Inflammatory macrophage (primary cell): Measurements from ENCODE around the gene MAP3K19.
"Not testable (repeated sequence)": the region's sequence is repeated elsewhere in the genome, so short reads cannot be mapped to it uniquely, and the experiment has no call there.

ENCODE experiments used
- DNase-seq, 2 donors: peaks; one replicate each; pipeline ENCODE4 v3.0.0-alpha.2; 2020 to 2022

Gene MAP3K19

DNA sequence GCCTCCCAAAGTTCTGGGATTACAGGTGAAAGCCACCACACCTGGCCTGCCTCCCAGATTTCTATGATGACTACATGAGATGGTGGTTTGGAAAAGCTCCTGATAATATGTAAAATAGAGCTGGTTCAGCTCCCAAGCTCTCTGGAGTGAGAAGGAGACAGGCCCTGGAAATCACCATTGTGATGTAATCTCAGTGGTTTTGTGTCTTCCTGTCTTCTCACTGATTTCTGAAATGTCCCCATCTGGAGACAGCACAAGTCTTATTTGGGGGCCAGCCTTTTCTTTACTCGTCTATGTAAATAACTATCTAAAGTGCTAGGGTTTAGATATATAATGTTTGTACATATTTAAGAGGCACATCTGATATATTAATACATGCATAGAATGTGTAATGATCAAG, 64.6 kb downstream of the MAP3K19 start:
- DNase-seq = no peak

DNA sequence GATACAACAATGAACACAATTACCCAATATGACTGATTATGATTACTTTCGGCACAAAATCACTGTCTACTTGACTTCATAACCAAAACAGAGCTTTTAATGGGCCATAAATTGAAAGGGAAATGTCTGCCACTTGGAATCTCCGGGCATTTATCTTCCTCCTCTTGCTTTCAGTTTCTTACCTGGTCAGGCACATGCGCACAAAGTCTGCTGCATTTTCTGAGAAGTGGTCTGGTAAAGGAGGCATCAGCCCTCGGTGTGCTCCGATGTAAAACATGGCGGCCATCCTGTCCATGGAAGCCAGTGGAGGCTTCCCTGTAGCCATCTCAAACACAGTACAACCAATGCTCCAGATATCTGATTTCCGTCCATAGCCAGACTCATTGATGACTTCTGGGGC, 66.6 kb downstream of the MAP3K19 start:
- no peak for DNase-seq

DNA sequence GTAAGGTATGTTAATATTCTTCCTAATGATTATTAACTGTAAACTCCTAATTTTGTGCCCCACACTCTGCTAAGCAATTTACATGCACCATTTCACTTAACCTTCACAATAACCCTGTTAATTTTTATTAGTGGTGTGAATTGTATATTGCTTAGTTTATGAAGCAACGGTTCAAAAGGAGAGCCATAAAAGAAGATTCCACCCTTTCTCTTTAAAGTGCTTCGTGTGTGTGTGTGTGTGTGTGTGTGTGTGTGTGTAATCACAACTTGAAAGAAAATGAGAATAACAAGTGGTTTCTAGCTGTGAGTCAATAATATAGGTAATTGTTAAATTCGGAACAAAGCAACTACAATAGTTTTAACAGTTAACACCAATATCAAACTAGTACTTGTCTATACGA, 68.0 kb downstream of the MAP3K19 start:
- no peak for DNase-seq

DNA sequence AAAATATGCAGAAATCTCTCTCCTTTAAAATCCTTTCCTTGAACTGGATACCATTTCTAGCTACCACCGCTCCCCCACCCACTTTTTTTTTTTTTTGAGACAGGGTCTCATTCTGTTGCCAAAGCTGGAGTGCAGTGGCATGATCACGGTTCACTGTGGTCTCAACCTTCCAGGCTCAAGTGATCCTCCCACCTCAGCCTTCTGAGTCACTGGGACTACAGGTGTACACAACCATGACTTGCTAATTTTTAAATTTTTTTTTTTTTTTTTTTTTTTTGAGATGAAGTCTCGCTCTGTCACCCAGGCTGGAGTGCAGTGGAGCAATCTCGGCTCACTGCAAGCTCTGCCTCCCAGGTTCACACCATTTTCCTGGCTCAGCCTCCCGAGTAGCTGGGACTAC, 70.1 kb downstream of the MAP3K19 start:
- DNase-seq = not testable (repeated sequence)

DNA sequence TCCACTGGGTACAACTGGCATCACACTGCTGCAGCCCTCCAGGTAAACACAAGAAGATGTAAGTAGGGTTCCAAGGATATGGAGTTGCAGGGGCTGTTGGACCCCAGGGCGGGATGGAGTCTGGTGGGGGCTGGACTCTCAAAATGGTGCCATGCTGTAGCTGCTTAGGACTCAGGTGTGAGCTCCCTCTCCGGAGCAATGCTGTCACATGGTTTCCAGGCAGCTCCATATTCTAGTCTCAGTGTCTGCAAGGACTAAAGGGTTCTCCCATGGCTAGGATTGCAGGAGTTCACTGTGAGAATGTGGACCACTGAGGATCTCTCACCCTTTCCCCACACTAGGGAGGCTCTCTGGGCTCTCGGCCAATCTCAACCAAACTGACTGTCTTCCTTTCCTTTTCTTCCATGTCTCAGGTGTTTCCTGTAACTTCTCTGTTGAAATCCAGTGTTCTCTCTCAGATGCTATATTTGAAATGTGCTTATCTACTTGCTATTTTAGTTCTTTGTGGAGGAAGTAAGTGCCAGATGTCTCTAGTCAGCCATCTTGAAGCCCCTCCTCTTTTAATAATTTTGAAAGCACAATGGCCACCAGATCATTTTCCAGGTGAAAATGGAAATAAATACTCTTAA, 71.1 kb downstream of the MAP3K19 start:
- no peak for DNase-seq

DNA sequence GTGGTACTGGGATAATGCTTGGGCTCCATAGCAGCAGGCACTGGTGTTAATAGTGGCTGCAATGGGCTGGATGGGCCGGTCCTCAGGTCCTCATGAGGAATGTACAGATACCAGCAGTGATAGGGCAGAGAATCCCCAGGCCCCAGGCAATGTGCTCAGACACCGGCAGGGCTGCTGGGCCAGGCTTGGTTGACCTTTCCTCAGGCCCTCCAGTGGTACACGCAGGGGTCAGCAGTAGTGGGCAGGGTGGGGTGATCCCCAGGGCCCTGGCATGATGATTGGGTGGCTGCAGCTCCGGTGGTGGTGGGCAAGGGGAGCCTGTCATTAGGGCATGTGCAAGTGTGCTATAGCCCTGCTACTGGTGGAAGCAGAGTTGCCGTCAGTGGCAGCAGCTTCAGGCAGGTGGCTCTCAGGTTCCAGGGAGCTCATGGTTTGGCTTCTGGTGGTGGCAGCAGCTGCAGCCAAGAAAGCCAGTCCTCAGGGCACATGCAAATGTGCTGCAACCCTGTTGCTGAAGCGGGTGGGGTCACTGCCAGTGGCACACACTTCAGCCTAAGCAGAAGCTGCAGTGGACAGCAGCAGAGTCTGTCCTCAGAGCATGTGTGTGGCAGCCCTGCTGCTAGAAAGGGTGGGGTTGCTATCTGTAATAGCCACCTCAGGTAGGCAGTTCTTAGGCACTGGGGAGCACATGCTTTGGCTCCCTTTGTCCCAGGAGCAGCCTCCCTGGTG, 71.8 kb downstream of the MAP3K19 start:
- DNase-seq = no peak

DNA sequence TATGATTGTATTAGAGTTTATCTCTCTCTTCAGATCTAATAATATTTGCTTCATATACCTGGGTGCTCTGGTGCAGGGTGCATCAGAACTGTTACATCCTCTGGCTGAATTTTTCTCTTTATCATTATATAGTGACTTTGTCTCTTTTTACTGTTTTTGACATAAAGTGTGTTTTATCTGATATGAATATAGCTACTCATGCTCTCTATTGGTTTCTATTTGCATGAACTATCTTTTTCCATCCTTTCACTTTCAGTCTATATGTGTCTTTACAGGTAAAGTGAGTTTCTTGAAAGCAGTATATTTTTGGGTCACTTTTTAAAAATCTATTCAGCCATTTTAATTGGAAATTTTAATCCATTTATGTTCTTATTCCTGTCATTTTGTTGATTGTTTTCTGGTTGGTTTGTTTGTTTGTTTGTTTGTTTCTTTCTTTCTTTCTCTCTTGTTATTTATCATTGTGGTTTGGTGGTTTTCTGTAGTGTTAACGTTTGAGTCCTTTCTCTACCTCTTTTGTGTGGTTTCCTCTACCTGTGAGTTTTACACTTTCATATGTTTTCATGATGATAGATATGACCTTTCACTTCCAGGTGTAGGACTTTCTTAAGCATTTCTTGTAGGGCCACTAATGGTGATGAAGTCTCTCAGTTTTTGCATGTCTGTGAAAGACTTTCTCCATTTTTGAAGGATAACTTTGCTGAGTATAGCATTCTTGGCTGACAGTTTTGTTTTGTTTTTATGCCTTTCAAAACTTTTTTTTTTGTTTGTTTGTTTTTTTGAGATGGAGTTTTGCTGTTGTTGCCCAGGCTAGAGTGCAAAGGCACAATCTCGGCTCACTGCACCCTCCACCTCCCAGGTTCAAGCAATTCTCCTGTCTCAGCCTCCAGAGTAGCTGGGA, 73.8 kb downstream of the MAP3K19 start:
- DNase-seq = no peak

DNA sequence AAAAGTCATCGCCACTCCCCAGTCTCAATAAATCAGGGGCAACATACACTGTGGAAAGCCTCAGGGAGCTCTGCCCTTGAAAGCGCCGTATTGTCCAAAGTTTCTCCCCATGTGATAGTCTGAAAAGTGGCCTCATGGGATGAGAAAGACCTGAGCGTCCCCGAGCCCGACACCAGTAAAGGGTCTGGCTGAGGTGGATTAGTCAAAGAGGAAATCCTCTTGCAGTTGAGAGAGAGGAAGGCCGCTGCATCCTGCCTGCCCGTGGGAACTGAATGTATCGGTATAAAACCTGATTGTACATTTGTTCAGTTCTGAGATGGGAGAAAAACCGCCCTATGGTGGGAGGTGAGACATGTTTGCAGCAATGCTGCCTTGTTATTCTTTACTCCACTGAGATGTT, 80.1 kb downstream of the MAP3K19 start:
- not testable (repeated sequence) for DNase-seq

DNA sequence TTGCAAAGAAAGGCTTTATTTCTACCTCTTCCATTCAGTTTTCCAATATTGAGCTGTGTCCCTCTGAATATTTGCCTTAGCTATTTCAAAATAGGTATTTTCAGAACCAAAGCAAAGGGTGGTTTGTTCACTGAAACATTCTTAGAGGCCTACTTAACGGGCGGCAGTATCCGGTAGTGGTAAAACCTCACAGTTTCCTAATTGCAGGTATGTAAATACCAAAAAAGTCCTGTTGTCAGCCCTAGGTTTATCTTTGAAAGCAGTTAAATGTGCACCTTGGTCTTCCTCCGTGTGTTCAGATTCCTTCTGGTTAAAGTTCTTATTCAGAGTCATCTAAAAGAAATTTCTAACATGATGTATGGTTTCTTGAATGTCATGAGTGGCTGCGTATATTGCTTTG, 89.8 kb downstream of the MAP3K19 start:
- DNase-seq = no peak

DNA sequence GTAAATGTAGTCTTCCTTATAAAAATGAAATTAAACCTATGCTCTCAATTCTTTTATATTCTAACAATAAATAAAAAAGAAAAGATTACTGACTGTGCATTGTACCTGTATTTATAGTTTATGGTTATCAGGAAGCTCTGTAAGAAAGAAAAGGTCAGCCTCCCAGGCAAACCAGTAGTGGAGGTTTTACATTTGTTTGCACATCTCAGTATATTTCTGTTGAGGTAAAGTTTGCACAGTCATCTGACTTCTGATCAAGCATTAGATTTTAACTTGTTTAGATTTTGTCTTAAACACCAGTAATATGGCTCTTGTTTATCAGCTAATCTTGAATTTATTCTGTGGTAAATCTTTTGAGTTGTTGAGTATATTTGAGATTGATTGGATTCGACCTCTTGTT, 91.5 kb downstream of the MAP3K19 start:
- no peak for DNase-seq

DNA sequence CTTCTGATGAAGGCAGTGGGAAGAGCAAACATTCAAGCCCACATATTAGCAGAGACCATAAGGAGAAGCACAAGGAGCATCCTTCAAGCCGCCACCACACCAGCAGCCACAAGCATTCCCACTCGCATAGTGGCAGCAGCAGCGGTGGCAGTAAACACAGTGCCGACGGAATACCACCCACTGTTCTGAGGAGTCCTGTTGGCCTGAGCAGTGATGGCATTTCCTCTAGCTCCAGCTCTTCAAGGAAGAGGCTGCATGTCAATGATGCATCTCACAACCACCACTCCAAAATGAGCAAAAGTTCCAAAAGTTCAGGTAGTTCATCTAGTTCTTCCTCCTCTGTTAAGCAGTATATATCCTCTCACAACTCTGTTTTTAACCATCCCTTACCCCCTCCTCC, 93.2 kb downstream of the MAP3K19 start:
- peak in 1 of 2 donors; percentile 17 for DNase-seq

DNA sequence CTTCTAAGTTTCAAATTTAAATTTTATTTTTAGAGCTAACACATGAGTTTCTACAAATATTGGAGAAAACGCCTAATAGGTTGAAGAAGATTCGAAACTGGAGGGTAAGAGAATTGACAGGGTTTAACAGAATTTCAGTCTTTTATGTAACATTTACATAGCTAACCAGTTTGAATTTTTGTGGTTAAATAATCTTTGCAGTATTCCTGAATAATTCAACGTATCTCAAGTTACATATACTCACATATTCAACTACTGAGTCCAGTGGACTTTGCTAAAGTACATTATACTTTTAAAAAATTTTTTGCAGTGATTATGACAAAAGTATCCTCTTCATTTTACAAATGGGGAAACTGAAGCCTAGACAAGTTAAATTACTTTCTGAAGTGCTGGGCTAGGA, 94.6 kb downstream of the MAP3K19 start:
- DNase-seq = no peak

DNA sequence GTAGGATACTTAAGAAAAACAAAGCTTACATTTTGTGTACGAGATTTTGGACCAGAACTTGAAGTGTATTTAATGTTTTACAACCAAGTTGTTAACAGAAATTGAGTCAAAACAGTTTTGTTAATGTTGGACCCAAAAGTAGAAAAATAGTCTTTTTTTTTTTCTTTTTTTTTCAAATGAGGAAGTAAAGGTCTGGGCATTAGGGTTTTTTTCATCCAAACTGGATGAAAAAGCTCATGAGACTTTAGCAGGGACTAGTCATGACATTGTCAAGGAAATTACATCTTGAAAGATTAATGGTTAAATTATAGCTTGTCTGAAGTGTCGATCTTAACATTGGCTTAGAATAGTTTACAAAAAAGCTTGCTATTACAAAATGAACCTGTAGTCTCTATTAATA, 96.4 kb downstream of the MAP3K19 start:
- peak in 1 of 2 donors; percentile 8 for DNase-seq

DNA sequence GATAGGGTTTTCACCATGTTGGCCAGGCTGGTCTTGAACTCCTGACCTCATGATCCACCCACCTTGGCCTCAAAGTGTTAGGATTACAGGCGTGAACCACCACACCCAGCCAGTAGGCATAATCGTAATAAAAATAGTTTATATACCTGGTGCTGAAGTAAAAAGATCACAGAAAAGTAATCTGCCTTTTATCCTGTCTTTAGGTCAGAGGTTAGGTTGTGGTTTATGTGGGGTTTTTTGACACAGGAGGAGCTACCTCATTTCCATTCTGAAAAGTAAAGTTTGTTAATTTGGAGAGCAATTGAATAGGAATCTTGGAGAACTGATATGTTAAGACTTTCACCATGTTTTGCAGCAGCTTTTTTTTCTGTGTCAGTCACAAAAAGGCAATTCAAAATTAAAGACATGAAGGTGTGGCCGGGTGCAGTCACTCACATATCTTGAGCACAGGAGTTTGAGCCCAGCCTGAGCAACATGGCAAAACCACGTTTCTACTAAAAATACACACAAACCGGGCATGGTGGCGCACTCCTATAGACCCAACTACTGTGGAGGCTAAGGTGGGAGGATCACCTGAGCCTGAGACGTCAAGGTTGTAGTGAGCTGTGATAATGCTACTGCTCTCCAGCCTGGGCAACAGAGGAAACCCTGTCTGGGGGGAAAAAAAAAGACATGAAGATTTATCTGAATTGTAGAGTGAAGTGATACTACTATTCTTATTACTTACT, 97.1 kb downstream of the MAP3K19 start:
- no peak for DNase-seq

DNA sequence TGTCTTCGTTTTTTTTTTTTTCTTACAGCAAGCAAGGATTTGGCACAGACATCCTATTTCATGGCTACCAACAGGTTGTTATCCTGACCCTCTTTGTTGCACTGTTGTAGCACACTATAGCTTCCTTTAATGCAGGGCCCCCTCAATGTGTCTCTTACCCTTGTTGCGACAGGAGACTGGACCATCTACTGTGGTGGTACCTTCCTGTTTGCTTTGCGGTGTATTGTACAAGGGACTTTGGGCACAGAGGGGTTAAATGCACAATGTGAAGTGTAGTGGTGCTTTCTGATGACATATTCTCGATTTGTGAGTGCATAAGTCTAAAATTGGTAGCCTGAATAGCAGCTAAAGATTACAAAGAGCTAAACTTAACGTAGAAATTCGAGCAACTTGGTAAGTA, 101.2 kb downstream of the MAP3K19 start:
- DNase-seq = no peak

DNA sequence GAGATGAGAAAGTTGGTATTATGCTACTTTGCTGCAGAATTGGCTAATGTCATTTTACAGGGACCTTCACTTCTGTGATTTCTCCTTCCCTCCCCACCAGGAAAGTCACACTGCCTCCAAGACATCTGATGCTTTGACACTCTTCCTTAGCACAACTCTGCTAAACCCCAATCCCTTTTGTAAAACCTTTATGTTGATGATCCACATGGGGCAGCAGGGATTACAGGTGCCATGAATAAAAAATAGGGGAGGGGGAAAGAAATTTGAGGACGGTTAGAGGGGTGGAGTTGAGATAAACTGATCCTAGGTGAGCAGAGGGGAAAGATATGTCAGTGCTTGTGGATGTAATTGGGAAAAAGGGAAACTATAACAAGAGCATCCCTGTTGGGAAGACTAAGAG, 102.3 kb downstream of the MAP3K19 start:
- DNase-seq = no peak

DNA sequence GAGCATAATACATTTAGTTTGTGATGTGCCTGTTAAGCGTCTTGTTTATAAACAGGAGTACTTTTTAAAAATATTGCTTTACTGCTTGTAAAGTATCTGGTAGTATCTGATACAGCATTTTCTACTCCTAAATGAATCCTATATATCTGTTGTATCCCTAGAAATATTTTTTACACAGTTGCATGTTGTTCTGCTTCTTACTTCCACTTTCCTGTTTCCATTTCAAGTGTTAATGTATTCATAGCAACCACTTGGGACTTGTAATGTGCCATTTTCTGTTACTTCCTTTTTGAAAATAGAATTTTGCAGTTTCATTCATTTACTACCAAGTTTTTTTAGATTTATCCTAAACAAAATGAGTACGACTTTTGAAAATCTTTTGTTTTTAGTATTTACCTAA, 103.7 kb downstream of the MAP3K19 start:
- peak; percentile 36 to 79 for DNase-seq

DNA sequence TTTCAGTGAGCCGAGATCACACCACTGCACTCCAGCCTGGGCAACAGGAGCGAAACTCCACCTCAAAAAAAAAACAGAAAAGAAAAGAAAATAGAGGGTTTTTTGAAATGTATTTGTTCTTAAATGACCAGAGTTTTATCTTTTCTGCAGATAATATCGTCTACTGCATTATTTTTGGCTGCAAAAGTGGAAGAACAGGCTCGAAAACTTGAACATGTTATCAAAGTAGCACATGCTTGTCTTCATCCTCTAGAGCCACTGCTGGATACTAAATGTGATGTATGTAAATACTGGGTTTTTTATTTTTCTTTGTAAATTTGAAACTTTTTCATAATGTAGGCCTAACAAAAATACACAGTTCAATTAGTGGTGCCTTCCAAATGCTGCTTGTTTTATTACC, 110.6 kb downstream of the MAP3K19 start:
- no peak for DNase-seq

DNA sequence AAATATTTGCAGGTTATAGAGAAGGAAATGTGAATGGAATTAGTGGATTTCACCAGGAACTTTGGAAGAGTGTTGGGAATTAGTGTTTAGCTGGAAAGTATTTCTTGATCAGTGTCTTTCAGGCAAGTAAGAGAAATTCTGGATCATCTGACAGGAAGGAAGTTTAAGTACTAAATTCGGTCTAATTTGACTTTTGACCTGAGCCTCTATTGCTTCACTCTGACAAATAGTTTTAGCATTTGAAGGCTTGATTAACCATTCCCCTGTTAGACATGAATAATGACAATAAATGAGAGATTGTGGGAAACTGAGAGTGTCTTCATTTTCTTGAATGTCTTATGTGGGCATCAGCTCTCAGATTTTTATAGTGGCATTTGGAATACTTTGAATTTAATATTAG, 112.6 kb downstream of the MAP3K19 start:
- peak; percentile 21 to 34 for DNase-seq

DNA sequence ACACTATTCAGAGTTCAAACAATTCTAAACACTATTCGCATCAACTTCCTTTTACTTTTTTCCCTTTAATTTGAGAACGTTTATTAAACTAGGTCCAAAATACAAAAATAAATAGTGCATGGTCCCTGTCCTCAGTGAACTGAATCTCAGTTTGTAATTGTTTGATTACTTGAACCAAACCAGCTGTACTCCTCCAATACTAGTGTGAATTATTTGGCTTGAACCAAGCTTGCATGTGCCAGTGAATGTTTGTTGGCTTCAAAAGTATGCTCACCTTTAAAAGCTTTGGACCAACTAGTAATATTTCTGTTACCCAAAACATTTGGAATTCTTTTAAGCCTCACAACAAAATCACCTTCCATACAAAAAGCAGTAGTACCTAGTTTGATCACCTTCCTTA, 113.1 kb downstream of the MAP3K19 start:
- no peak for DNase-seq

DNA sequence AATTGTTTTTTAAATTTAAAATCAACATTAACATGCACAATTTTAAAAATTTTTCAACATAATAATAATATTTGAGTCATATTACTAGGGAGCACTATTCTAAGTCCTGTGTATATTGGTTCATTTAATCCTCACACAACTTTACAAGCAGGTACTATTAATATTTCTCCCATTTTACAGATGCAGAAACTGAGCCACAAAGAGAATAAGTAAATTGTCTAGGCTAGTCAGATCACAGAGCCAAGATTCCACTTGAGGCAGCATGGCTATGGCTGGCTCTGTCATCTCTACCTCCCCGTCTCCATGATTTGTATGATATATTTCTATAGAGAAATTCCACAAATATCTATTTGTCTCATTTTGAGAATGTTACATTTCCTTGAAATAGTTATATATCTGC, 113.5 kb downstream of the MAP3K19 start:
- DNase-seq = no peak

DNA sequence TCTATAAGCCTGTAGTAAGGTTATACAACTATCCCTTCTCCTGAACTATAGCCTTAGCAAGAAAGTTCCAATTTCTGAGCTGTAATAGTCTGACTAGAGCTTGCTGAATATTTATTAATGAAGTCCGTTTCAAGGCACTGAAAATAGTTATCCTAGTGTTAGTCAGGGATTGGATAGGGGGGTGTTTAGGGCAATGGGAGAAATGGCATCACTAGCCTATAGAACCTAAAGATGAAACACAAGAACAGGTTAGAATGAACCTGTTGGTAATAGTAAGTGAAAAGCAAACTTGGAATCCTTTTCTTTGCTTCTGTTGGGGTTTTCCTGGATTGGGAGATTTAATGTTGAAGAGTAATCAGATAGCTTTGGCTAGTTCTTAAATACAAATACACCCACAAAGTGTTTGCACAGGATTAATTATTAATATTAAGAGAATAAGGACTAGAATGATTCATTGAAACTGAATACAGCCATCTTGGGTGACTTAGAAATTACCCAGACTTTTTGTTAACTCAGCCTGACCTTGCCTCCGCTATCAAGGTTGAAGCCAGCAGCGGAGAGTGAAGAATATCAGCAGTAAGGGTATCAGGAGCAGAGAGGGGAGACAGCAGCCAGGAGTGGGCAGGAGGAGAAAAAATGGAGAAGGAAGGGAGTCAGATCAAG, 114.3 kb downstream of the MAP3K19 start:
- DNase-seq = no peak
